Activated naive CD4-positive, alpha-beta T cell treated with Interleukin-2 at 50 U/mL for 16 hours (primary cell): ENCODE measurements around the gene LAMP1.
"Not testable (repeated sequence)": the region's sequence is repeated elsewhere in the genome, so short reads cannot be mapped to it uniquely, and the experiment has no call there.

ENCODE experiments used
- DNase-seq: peaks from one replicate; pipeline ENCODE4 v3.0.0-alpha.2; 2020

LAMP1 gene, protein sequence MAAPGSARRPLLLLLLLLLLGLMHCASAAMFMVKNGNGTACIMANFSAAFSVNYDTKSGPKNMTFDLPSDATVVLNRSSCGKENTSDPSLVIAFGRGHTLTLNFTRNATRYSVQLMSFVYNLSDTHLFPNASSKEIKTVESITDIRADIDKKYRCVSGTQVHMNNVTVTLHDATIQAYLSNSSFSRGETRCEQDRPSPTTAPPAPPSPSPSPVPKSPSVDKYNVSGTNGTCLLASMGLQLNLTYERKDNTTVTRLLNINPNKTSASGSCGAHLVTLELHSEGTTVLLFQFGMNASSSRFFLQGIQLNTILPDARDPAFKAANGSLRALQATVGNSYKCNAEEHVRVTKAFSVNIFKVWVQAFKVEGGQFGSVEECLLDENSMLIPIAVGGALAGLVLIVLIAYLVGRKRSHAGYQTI

GRCh38 chr13:113296823-113297369 is at the start of gene LAMP1:
Gene LAMP1 (plus strand): TSS chr13:113297239. CDS start chr13:113297435, 196 bp downstream.
- peak; percentile 98 for DNase-seq

DNA sequence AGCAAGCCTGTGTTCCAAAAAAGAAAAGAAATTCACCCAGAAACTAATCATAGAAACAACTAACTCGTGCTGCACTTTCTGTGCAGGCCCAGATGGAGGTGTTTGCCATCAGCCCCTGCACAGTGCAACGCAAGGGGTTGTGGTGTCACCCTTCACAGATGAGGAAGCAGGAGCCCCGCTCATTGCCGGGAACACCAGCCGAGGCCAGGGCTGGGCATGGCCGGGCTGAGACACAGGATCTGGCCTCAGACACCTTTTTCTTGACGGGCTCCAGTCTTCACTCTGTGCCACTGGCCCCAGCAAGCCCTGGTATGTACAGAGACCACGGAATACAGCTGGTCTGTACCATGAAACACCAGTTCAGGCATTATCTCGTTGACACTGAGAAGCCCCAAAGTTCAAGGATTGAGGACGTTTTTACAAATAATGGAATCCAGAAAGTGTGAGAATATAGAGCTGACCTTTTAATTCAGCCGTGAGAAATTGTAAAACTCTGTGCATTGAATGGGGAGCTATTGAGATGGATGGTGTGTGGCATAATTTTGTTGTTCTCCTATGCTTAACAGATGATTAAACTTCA is 44.4 kb upstream of the LAMP1 start:
- DNase-seq = no peak

DNA sequence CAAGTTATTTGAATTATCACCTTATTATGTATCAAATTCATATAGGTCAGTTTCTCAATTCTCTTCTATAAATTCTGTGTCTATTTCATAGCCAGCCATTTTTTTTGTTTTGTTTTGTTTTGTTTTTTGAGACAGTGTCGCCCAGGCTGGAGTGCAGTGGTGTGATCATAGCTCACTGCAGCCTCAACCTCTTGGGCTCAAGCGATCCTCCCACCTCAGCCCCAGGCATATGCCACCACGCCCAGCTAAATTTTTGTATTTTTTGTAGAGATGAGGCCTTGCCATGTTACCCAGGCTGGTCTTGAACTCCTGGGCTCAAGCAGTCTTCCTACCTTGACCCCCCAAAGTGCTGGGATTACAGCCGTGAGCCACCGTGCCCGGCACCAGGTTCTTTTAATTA is 39.1 kb upstream of the LAMP1 start:
- DNase-seq = not testable (repeated sequence)

- DNase-seq = no peak
Observed at GRCh38 chr13:113258321-113259054, 38.6 kb upstream of the LAMP1 start.

DNA sequence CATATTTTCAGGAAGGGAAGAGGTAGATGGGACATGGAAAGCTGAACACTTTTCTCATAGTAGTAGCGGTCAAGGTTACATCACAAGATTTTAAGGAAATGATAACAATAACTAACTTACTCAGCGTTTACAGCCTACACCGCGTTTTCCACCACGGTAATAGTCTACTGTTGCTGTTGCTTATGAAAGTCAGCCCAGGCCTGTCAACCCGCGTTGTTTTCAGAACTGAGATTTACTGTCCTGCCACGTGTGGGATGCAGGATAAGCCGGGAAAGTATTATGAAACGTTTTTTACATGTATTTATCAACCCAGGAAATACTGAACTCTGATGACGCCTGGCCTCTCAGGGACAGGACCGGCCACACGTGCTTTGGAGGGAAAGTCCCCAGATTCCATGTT is 36.0 kb upstream of the LAMP1 start:
- no peak for DNase-seq

DNA sequence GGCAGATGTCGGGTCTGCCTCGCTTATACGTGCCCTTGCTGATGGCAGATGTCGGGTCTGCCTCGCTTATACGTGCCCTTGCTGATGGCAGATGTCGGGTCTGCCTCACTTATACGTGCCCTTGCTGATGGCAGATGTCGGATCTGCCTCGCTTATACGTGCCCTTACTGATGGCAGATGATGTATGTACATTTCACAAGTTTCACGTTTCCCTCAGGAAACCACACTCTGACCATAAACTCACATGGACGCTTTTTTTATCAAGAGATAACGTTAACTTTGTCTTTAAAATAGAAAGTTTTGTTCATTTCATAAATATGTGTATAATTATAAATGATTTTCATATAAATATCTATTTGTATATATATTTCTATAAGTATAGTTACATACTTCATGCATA is 34.0 kb upstream of the LAMP1 start:
- not testable (repeated sequence) for DNase-seq

DNA sequence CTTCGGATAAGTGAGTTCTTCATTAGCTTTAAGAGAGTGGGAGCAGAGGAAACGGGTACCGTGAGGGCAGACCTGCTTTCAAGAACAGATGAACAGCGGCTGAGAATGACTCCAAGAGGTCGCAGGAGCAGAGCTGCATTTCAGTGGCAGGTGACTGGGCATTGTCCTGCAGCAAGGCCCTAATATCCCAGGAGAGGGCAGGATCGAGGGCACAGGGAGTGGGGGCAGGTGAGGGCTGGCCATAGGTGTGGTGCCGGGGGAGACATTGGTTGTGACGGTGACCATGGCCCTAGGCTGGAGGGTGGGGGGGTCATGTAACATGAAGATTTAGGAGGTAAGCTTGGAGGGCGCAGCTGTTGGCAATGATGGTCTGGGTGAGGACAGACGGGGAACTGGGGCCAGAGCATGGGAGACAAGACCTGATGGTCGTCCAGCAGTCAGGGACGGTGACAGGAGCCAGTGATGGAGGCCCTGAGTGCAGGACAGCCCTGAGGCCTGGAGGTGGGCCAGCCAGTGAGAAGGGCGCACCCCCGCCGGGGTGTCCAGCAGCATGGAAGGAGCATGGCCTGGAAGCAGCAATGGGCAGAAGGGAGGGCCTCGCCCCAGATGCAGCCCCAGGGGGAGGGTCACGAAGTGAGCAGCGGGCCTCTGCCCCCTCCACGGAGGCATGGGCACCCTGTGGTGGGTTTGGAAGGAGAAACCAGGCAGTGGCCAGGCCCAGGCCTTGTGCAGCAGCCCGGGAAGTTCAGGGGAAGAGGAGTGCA is 29.2 kb upstream of the LAMP1 start:
- no peak for DNase-seq

DNA sequence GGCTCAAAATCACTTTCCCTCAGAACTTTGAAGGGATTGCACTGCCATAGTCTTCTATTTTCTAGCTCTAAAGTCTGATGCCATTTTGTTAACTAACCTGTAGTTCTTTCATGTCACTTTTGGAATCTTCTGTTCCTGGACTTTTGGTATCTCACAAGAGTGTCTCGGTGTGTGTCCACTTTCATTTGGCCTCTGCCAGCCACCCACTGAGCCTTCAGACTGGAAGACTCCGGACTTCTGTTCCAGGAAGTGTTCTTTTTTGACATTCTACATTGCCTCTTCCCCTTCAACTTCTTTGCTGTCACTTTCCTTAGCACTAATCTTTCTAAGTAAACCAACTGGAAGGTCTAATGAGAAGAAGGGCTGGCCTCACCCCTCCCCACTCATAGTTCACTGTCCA is 25.0 kb upstream of the LAMP1 start:
- DNase-seq = no peak

DNA sequence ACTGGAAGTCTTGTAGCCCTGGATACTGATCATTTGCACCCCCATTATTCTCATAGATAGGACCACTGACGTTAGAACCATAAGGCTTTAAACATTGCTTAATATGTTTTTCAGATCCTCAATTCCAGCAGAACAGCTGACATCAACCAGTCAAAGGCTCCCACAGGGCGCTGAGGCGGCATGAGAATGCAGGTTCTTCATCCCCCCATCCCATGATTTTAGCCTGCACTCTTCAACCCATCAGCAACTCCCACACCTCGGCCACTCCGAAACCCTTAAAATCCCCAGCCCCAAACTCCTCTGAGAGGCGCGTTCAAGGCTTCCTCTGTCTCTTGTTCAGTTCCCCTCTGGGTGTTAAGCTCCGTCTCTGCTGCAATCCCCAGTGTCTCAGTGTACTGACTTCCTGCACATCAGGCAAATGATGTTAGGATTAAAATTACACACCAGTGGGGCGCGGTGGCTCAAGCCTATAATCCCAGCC is 24.3 kb upstream of the LAMP1 start:
- no peak for DNase-seq

DNA sequence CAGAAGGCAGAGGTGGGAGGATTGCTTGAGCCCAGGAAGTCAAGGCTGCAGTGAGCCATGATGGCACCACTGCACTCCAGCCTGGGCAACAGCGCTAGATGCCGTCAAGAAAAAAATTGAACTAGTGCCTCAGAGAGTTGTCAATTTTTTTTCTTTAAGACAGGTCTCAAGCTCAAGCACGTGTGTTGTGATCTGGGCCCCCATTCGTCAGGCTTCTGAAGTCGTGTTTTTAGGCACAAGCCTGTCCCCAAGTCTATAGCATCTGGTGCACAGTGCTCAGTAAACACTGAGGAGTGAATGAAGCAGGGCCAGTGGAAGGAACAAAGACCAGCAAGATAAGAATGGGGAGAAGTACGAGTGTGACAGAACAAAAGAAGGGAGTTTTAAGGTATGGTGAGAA is 23.7 kb upstream of the LAMP1 start:
- DNase-seq = no peak

GRCh38 chr13:113273851-113274590 is 23.0 kb upstream of the LAMP1 start:
- DNase-seq = no peak

- no peak for DNase-seq
Observed at GRCh38 chr13:113274721-113275120, 22.3 kb upstream of the LAMP1 start.

GRCh38 chr13:113275387-113275786 is 21.7 kb upstream of the LAMP1 start:
- DNase-seq = peak; percentile 25

DNA sequence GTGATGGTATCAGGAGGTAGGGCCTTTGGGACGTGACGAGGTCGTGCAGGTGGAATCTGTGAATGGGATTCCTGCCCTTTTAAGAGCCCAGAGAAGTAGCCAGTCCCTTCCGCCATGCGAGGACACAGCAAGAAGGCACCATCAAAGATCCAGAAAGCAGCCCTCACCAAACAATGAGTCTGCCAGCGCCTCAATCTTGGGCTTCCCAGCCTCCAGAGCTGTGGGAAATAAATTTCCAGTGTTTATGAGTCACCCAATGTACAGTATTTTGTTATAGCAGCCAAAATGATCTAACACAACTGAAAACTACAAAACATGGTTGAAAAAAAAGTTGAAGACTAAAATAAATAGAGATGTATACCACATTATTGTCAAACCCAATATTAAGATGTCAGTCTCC is 16.9 kb upstream of the LAMP1 start:
- no peak for DNase-seq

GRCh38 chr13:113283904-113284303 is 13.1 kb upstream of the LAMP1 start:
- DNase-seq = no peak

DNA sequence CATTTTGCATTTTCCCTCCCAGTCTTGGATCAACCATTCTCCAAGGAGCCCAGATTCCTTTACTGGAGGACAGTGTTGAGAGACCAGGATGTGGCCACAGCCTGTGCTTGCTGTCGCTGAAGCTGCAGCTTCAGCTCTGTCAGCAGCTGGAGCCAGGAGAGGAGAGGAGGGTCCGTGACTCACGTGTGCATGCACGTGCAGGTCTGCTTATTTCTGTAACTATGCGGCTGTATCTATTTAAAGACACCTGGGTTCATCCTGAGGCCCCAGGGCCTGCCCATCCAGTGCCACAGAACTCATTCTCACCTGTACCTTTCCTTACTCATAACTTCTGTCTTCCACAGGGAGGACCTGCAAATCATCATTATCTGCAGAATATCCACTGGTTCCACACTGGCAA is 8.2 kb upstream of the LAMP1 start:
- no peak for DNase-seq

DNA sequence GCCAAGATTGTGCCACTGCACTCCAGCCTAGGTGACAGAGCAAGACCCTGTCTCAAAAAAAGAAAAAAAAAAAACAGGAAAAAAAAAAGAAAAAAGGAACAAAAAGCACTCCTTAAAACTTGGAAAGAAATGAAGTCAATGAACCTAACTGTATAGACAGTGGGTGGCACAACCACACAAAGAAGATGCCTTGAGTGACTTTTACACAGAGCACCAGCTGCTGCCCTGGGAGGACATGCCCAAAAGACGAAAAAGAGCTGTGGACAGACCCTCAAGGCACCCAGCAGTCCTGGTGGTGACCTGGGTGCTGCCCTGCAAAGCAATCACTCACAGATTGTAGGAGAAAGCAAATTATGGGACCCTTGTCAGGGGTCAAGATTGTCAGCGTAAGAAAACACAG is 5.9 kb upstream of the LAMP1 start:
- no peak for DNase-seq

GRCh38 chr13:113292021-113292862 is 4.8 kb upstream of the LAMP1 start:
- DNase-seq = peak; percentile 37

- no peak for DNase-seq
Observed at GRCh38 chr13:113293686-113294085, 3.4 kb upstream of the LAMP1 start.

DNA sequence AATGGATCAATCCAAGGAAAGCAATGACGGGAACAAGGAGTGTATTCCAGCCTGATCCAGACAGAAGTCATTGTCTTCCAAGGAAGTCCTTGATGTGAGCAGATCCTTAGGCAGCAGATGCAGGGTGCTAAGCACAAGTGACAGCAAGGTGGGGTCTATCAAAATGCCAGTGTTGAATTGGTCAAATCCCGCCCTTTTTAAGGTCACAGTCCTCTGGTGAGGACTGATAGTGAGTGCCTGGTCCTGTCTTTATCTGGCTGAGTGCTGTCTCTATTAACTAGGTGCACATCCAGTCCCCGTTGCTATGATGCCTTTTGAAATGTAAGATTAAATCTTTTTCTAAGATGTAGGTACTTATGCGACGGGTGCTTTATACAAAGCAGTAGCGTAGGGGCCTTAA is 1.3 kb upstream of the LAMP1 start:
- no peak for DNase-seq
